Measurements from ENCODE around the gene SCYGR1.
"Not testable (repeated sequence)": the region's sequence is repeated elsewhere in the genome, so short reads cannot be mapped to it uniquely, and the experiment has no call there.

Gene SCYGR1

DNA sequence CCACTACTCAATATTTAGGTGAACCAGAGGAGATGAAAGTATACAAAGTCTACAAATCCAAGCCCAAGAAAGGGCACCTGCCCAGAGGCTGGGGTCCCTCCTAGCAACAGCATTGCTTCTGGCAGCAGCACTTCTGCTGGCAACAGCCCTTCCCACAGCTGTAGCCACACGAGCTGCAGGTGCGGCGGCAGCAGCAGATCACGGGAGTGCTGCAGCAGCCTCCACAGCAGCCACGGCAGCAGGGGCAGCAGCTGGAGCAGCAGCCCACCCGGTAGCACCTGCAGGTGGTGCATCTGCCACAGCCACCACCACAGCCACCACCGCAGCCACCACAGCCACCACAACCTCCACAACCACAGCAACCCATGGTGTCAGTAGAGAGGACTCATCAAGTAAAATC, at the start of gene SCYGR1:
TSS of gene SCYGR1 (minus strand) at position 367 of the 400 bp plus-strand sequence. CDS start at position 367, 0 bp downstream.
- not testable (repeated sequence) for DNase-seq

GRCh38 chr2:227436436-227437174, 48.9 kb upstream of the SCYGR1 start:
- no peak for DNase-seq

DNA sequence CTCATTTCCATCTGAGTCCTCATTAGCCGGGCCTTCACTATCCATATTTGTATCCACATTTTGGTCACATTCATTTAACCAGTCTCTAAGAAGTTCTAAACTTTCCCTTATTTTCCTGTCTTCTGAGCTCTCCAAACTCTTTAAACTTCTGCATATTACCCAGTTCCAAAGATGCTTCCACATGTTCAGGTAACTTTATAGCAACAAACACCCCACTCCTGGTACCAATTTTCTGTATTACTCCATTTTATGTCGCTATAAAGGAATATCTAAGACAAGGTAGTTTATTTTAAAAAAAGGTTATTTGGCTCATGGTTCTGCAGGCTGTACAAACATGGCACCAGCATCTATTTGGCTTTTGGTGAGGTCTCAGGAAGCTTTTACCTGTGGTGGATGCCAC, 45.4 kb upstream of the SCYGR1 start:
- DNase-seq = no peak

DNA sequence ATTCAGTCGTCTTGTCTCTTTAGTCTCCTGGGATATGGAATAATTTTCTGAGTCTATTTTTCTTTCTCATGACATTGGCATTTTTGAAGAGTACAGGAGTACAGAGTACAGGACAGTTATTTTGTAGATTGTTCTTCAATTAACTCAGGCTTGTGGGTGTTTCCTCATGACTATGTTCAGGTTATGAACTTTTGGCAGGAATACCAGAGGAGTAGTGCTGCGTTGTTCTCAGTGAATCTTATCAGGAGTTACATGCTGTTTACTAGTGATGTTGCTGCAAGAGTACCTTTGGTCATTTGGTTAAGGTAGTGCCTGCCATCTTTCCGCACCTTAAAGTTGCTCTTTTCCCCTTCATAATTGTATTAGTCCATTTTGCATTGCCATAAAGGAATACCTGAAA, 42.9 kb upstream of the SCYGR1 start:
- DNase-seq = no peak

DNA sequence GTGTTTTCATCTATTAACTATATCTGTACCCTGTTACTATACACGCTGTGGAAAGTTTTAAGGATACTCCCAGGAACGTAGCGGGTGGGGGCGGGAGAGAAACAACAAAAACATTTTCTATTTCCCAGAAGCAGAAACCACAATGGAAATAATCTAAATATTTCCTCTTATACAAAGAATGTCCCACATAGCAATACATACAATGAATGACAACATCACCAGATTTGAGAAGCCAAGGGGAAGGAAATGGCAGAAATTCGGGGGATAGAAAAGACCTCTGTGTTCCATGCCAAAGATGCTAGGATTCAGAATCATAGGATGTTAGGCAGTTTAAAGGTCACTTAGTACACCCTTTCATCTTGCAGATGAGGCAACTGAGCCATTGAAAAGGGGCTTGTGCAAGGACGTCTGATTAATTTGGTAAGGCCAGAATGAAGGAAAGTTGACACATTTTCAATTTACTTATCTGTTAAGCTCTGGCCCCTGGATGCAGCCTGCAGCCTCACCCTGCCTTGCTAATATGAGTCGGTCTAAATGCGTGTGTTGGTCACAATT, 41.1 kb upstream of the SCYGR1 start:
- DNase-seq = no peak

DNA sequence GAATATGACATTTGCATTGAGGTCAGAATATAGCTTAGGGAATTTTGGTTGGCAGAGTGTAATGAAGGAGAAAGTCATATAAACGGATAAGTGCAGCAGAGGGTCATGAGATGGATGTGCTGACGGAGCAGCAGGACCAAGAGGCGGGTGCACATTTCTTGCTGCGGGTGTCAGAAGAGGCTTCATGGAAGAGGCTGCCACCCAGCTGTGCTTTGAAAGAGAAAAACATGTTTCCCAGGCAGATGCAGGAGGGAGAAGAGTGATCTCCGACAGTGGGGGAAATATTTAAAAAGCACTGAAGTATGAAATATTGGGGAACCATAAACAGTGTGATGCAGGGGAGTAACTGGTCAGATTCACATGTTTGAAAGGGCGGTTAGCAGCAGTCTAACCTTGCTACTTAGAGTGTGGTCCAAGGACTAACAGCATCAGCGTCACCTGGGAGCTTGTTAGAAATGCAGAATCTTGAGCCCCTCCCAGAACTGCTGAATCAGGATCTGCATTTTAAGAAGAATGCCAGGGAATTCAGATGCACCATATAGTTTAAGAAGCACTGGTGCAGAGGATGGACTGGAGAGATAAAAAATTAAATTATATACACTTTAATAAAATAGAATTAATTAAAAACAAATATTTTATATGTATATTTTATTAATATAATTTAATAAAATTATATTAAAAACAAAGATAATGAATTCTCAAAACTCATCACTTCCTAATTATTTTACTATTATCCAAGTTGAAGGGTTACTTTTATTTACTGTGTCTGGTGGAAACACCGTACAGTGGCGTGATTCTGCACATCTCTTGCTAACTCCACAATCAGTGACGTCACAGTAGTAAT, 36.1 kb upstream of the SCYGR1 start:
- DNase-seq = no peak

DNA sequence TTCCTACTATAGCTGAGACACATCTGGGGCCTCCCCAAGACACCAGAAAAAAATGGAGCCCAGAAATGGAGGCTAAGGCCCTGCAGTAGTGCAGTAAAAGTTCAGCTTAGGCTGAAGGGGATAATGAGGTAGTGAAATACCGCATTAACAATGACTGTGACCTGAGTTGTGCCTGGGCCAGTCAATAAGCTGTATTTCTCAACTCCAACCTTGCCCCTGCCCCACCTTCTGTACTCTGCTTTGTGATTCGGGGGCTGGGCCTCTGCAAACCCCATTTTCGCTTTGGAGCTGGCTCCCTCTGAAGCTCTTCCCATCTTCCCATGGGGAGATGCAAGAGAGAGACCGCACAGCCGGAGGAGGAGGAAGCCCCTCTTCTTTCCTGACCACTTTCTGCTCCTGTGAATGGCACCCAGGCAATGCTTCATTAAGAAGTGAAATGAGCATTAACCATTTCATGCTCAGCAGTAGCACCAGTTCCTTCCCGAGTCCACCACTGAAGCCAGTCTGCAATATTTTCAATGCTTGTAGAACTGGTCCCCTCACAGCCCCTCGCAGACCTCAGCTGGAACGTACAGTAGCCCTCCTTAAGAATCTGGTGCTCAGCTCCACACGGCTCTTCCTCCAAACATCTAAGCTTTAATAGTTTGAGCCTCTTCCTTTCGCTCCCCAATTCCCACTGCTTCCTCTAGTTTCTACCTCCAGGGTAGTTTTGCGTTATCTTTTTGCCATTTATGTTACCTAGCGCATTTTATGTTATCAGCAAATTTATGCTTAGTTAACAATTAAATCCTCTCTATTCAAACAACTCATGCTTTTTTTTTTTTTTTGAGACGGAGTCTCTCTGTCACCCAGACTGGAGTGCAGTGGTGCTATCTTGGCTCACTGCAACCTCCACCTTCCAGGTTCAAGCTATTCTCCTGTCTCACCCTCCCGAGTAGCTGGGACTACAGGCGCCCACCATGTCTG, 32.6 kb upstream of the SCYGR1 start:
- no peak for DNase-seq

DNA sequence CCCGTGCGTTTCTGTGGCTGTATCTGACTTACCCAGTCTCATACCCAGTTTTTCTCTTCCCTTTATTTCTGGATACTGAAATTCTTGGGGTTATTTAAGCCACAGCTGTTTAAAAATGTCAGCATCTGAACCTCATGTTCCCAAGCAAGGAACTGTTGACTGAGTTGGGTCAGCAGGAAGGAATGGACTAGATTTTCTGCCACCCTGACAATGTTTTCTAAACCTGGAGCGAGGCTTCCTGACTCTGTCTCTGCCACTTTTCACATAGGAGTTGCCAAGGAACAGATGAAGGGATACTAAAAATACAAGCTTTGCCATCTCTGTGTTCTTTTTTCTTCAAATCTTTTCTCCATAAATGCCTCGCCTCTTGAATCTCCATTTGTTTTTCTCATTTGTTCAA, 29.0 kb upstream of the SCYGR1 start:
- no peak for DNase-seq

DNA sequence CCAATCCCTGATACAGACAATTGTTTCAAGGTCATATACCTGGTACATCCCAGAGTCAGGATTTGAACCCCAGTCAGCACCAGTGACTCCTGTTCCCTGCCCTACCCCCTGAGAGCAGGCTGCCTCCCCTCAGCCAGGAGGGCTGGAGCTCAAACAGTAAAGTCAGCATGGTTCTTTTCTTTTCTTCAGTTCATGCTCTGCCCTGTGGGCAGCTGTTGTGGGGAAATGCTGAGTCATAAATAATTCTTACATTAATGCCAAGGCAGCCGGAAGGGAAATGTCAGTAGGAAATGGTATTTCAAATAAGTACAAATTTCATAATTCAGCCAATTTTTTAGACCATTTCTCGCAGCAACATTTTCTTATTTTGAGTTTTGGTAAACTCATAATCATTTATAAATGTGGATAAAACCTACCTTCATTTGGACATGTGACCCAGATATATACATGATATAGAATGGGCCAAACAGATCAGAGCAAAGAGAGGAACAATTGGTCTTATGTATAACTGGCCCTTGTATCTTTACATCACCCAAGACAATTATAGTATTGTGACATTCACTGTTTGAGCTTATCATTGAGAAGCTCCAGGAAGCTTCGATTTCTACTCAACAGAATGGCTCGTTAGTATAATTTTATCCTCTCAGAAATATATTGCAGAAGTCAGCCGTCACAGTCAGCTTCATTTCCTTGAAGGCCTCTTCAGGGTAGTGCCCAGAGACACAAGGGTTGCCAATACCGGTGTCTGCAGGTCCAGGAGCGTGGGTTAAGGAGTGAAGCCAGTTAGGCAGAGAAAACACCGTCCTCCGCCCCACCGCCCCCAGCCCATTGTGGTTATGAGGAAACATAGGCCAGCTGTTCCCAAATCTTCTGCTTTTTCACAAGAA, 28.0 kb upstream of the SCYGR1 start:
- DNase-seq = no peak

DNA sequence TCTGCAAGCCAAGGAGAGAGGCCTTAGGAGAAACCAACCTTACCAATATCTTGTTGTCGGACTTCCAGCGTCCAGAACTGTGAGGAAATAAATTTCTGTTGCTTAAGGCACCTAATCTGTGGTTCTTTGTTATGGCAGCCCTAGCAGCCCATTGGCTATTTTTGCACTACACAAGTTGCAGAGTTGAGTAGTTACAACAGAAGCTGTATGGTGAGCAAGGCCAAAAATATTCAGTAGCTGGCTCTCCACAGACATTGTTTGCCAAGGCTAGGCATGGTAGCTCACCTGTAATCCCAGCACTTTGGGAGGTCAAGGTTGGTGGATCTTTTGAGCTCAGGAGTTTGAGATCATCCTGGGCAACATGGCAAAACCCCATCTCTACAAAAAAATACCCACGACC, 27.1 kb upstream of the SCYGR1 start:
- no peak for DNase-seq

DNA sequence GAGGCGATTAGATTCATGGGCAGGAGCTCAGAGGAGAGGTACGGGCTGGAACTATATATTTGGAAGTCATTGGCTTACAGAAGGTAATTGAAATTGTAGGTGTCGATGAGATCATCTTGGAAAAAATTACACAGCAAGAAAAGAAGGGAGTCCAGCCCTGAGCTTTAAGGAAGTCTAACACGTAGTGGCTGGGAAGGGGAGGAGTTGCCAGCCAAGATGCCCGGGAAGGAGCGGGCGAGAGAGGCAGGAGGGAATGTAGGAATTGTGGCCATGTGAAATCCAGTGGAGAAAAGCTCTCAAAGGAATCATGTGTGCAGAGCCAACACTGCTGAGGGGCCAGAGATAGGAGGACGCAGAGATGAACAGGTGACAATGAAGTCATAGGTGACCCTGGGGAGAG, 25.6 kb upstream of the SCYGR1 start:
- no peak for DNase-seq

DNA sequence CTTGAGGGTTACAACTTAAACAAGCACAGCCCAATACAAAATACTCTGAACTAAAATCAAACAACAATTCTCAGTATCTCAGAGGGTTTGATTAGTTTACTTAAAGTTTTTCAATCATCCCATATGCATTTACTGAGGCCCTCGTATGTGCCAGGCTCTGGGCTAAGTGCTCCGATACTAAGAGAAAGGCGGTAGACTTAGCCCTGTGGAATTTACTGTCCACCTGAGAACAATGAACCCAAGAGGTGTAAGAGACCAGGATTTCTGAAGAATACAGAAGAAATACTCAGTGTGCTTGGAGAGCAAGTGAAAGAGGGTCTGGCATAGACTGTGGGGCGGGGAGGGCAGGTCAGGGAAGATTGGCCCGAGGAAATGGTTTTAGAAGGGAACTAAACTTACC, 25.1 kb upstream of the SCYGR1 start:
- DNase-seq = no peak

GRCh38 chr2:227411990-227412350, 24.2 kb upstream of the SCYGR1 start:
- DNase-seq = no peak

GRCh38 chr2:227411320-227411989, 23.7 kb upstream of the SCYGR1 start:
- no peak for DNase-seq

GRCh38 chr2:227410191-227410590, 22.4 kb upstream of the SCYGR1 start:
- no peak for DNase-seq

DNA sequence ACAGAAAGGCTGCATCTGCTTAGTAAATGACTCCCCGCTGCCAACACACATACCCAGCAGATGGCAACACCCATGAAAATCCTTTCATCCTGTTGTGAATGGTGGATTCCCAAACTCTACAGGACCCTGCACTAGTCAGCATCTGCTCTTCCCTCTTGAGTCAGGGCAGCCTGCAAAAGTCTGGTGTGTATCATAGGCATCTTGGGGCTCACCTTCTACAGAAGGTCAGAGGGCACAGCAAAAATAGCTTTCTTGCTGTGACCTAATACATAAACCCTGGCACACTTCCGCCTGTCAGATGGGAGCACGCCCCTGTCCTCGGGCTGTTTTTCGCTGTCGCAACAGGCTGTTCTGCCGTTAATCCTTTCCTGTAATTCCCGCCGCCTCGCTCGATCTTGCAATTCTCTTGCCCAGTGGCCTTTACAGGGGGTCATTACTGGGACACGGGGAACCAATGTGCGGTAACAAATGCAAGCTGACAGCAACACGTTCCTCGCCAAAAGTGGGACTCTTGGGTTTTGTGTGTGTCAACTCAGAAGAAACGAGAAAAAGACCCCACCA, 19.9 kb upstream of the SCYGR1 start:
- DNase-seq = no peak

DNA sequence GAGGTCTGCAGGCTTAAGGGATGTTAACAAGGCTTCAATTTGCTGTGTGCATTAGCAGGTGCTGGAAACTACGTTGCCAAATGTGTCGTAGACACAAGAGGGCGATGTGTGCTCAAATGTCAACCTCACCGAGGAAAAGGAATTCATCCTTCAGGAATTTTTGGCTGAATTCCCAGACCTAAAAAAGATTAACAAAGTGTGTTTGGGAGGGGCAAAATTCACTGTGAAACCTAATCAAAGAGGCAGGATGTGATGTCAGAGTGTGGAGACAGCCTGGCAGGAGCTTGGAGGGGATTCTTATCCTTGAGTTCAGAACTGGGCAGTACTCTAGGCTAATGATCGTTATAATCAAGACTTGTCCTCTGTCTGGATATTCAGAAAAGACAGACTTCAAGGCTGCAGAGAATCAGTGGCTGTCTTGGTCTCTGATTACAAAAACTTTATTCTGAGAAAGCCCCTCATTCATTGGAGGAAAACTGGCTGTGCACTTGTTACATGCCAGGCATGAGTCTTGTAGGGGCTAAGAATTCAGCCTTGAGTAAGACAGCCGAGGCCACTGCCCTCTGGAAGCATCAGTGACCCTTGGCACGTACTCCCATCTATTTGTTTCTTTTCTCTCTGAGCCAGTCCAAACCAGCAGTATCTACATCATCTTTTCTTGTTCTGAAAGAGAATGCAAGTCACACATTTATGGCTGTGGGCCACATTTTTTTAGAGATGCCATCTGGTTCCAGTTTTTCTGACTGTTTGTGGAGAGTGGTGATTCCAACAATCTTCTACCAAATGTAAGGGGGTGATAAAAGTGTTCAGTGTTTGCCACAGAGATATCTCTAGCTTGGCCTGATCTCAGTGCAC, 18.7 kb upstream of the SCYGR1 start:
- DNase-seq = peak; percentile 91

GRCh38 chr2:227404585-227405271, 17.0 kb upstream of the SCYGR1 start:
- DNase-seq = no peak

DNA sequence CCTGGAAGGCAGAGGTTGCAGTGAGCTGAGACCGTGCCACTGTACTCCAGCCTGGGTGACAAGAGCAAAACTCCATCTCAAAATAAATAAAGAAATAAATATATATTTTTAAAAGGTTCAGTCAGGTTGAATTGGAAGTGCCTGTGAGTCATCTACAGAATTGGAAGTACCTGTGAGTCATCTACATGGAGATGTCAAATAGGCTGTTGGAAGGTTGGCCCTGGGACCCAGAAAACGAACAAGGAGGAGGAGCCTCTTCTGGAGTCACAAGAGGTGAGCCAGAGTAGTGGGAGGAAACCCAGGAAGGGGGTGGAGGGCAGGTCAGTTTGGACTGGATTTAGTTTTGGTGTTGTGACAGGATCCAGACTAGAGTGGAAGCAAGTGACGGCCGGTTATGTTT, 15.2 kb upstream of the SCYGR1 start:
- DNase-seq = no peak
